ENCODE measurements around the gene EFL1.

EFL1 gene

DNA sequence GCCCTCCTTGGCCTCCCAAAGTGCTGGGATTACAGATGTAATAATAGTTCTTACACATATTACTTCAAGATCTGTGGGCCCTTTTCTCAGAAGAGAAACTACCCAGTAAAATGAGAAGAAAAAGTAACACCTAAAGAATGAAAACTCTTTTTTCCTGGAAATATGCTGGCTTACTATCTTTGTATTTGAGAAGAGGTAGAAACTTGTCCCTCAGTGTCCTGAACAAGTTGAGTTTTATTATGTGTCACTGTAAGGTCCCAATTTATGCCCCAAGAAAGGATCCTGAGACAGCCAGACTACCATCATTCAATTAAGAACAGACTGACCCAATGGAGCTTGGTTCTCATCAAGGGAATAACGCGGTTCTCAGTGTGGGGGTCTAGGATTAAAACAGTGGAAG is 93.8 kb downstream of the EFL1 start:
- no peak for DNase-seq (ENCODE audit: extremely low read depth, low read depth)
- TF ChIP-seq, protein P1, sequence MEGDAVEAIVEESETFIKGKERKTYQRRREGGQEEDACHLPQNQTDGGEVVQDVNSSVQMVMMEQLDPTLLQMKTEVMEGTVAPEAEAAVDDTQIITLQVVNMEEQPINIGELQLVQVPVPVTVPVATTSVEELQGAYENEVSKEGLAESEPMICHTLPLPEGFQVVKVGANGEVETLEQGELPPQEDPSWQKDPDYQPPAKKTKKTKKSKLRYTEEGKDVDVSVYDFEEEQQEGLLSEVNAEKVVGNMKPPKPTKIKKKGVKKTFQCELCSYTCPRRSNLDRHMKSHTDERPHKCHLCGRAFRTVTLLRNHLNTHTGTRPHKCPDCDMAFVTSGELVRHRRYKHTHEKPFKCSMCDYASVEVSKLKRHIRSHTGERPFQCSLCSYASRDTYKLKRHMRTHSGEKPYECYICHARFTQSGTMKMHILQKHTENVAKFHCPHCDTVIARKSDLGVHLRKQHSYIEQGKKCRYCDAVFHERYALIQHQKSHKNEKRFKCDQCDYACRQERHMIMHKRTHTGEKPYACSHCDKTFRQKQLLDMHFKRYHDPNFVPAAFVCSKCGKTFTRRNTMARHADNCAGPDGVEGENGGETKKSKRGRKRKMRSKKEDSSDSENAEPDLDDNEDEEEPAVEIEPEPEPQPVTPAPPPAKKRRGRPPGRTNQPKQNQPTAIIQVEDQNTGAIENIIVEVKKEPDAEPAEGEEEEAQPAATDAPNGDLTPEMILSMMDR (IDR thresholded peaks at IDR 0.05; ENCODE audit: low read depth, low read length, missing control alignments): no peak

GRCh38 chr15:82168296-82168695 is 94.2 kb downstream of the EFL1 start:
- no peak overlapping the region for H3K4me3 ChIP-seq (replicated peaks; ENCODE audit: low read depth, low read length)
- DNase-seq (ENCODE audit: extremely low read depth, low read depth): no peak
- TF ChIP-seq, protein P1 (IDR thresholded peaks at IDR 0.05; ENCODE audit: low read depth, low read length, missing control alignments): no peak

More for the DNA sequence above, 93.8 kb downstream of the EFL1 start:
- no peak overlapping the region for H3K4me3 ChIP-seq (replicated peaks; ENCODE audit: low read depth, low read length)

DNA sequence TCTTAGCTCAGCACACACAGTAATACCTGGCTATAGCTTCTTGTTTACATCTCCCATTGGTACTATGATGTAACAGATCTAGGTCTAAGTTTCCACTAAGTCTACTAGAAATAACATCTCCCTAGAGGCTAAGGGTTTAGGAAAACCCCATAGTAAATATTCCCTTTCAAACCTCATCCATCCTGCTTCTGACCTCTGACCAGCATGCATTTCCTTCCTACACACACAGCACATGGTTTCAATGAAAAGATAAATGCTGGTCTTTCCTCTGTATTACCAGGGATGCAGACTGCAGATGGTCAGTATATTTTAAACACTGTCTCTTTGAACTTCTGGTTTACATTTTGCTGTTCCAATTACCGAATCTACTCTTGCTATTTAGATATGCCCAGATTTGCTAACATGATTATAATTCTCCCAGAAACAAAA is 96.6 kb downstream of the EFL1 start:
- TF ChIP-seq, protein P1 (IDR thresholded peaks at IDR 0.05; ENCODE audit: low read depth, low read length, missing control alignments): no peak
- DNase-seq (ENCODE audit: extremely low read depth, low read depth): peak; percentile 52
- no peak overlapping the region for H3K4me3 ChIP-seq (replicated peaks; ENCODE audit: low read depth, low read length)

DNA sequence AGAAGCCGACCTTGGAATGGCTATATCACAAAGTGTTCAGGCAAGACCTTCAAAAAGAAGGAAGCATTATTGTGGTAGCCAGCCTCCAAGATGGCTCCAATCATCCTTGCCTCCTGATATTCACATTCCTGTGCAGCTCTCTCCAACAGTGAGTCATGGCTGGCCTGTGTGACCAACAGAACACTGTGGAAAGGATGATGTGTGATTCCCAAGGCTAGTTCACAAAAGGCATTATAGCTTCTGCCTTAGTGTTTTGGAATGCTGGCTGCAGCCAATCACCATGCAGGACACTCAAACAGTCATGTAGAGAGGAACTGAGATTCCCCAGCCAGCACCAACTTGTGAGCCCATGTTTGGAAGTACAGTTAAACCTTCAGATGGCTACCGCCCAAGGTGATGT is 102.6 kb downstream of the EFL1 start:
- no peak overlapping the region for H3K4me3 ChIP-seq (replicated peaks; ENCODE audit: low read depth, low read length)
- TF ChIP-seq, protein P1 (IDR thresholded peaks at IDR 0.05; ENCODE audit: low read depth, low read length, missing control alignments): no peak
- DNase-seq (ENCODE audit: extremely low read depth, low read depth): peak; percentile 92

DNA sequence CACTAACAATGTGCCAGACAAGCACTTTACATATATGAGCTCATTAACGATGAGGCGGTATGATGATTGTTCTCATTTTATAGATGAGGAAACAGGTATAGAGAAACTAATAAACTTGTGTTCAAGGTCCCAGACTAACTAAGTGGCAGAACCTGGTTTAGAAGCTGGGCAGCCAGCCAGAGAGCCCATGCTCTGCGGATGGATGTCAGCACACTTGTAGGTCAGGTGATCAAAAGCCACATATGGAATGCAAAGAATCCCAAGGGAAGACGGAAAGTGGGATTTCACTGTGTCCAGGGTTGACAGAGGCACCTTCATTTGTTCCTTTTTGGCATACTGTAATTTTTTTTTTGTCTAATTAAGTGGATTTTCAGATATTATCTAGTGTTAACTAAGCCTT is 103.7 kb downstream of the EFL1 start:
- H3K4me3 ChIP-seq (replicated peaks; ENCODE audit: low read depth, low read length): no peak overlapping the region
- DNase-seq (ENCODE audit: extremely low read depth, low read depth): no peak
- TF ChIP-seq, protein P1 (IDR thresholded peaks at IDR 0.05; ENCODE audit: low read depth, low read length, missing control alignments): no peak

DNA sequence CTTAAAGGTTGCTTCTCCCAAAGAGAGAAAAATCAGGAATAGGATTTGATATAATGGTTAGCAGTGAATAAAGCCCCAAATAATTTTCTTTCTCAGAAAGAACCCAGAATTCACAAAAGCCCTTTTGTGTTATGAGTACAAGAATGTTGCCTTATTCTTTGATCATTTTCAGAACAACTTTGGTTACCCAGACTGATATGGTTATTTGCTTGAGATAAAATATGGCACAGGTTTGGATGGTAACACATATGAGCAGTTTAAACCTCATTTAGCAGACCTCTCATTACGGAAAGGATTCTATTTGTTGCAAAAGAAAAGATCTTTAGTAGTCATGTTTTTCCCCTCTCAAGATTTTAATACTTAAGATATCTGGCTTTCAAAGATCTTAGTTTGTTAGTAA is 111.9 kb downstream of the EFL1 start:
- TF ChIP-seq, protein P1 (IDR thresholded peaks at IDR 0.05; ENCODE audit: low read depth, low read length, missing control alignments): no peak

DNA sequence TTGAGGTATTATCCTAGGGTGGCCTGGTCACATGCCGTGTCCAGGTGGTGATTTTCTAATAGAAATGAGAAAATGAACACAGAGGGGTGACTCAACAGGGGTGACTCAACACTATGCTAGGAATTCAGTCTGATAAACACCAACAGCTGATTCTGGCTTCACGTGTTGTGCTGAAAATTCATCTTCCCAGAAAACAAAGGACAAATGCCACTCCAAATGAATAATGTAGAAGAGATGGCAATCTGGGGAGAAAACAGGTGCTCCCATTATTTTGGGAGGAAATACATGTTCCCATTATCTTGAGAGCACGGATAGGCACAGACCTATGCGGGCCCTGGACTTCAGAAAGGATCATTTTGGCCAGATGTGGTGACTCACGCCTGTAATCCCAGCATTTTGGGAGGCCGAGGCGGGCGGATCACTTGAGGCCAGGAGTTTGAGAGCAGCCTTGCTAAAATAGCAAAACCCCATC is 115.5 kb downstream of the EFL1 start:
- DNase-seq (ENCODE audit: extremely low read depth, low read depth): peak; percentile 61
- TF ChIP-seq, protein P1 (IDR thresholded peaks at IDR 0.05; ENCODE audit: low read depth, low read length, missing control alignments): no peak
- H3K4me3 ChIP-seq (replicated peaks; ENCODE audit: low read depth, low read length): no peak overlapping the region

More for the DNA sequence above, 111.9 kb downstream of the EFL1 start:
- no peak for DNase-seq (ENCODE audit: extremely low read depth, low read depth)
- H3K4me3 ChIP-seq (replicated peaks; ENCODE audit: low read depth, low read length): no peak overlapping the region
